Esophagus squamous epithelium (tissue), 5 donors: Measurements from ENCODE around the gene SRP54. TPM values are rescaled to one million over a fixed set of nuclear protein-coding genes. Genes with fewer than 3 reads are reported as not detected.

ENCODE experiments used
- DNase-seq: peaks from one replicate; lab custom pipeline; 2025; lab: John Stamatoyannopoulos, UW
- H3K27ac ChIP-seq, 4 donors: fragments of 200-600 bp; sonication (generic); one replicate each; pipeline ENCODE4 v1.5.1; 2016 to 2019; ENCODE audit warnings: mild to moderate bottlenecking in 1 of 4
- H3K27me3 ChIP-seq, 4 donors: fragments of 200-600 bp; sonication (generic); 1 replicate in 3 of 4; 2 replicates in 1 of 4; pipeline versions ENCODE4 v1.5.1 to v1.6.0; 2017 to 2021; ENCODE audit warnings: antibody characterized with exemption in 1 of 4
- H3K36me3 ChIP-seq, 3 donors: fragments of 200-600 bp; sonication (generic); one replicate each; pipeline ENCODE4 v1.5.1; 2016 to 2019
- H3K4me1 ChIP-seq, 3 donors: fragments of 200-600 bp; sonication (generic); one replicate each; pipeline ENCODE4 v1.5.1; 2017 to 2019
- H3K4me3 ChIP-seq, 4 donors: fragments of 200-600 bp; sonication (generic); 1 replicate in 3 of 4; 2 replicates in 1 of 4; pipeline ENCODE4 v1.5.1; 2016 to 2019; ENCODE audit warnings: mild to moderate bottlenecking in 2 of 4, moderate library complexity in 1 of 4
- H3K9me3 ChIP-seq, 3 donors: fragments of 200-600 bp; sonication (generic); one replicate each; pipeline ENCODE4 v1.5.1; 2016 to 2019
- CTCF ChIP-seq, 6 experiments: fragments of 450-650 bp in 4 of 6; fragments of 200-600 bp in 2 of 6; sonication (generic) in 2 of 6; IDR thresholded peaks; one replicate each; pipeline ENCODE4 v1.5.1; 2016 to 2019; ENCODE audit warnings: antibody characterized with exemption in 6 of 6, mild to moderate bottlenecking in 4 of 6, moderate library complexity in 4 of 6
- POLR2A ChIP-seq, 4 donors: fragments of 450-650 bp; IDR thresholded peaks; one replicate each; pipeline ENCODE4 v1.6.1; 2017; ENCODE audit warnings: antibody characterized with exemption in 4 of 4, mild to moderate bottlenecking in 4 of 4, moderate library complexity in 3 of 4
- WGBS, 2 donors: methylation state at CpG; one replicate each; pipeline ENCODE4 v1.1.5; 2018; 5-methylcytosine and 5-hydroxymethylcytosine counted together
- intact Hi-C: fragments of 100-400 bp; cut with DNase I; formaldehyde crosslinking; loops from one replicate; pipeline ENCODE4 v1.15.0; 2022
- total RNA-seq, 4 donors: library from RNA; depleted of rRNA; stranded (reverse); fragments of >200 nt; gene quantifications; one replicate each; pipeline ENCODE4 v1.1.0, GENCODE V29; 2016
- donor health status: DM: yes; HTN: yes; CAD: no.

SRP54 gene
- total RNA-seq, 4 donors from 2014 or later = 46.2 to 53.0 (median 49.6) TPM

- intact Hi-C loops = no loop called here
- Histone ChIP-seq H3K9me3 (no peaks in the 10 kb centered on the region), H3K27me3 (no peaks in the 10 kb centered on the region), H3K36me3 (no peaks in the 10 kb centered on the region), H3K27ac (no peak overlapping the region), H3K4me1 (peaks cover 6 to 24% (median 8%) of the 10 kb centered on the region in 3 donors), H3K4me3 (no peak overlapping the region)
- no peak for DNase-seq
- 80 to 81% methylated on average over 2 of the region's 2 CpGs for WGBS, 2 donors
- TF ChIP-seq CTCF (IDR thresholded peaks at IDR 0.05) (no peak), POLR2A (IDR thresholded peaks at IDR 0.05) (no peak)
These were observed 60.3 kb downstream of the SRP54 start for GRCh38 chr14:35043046-35043445.

- Histone ChIP-seq H3K4me3 (peak overlapping the region; percentile 86 to 94 (median 88)), H3K4me1 (peaks cover 6 to 43% (median 9%) of the 10 kb centered on the region in 3 donors), H3K27me3 (no peaks in the 10 kb centered on the region), H3K36me3 (peaks cover 0 to 17% (median 0%) of the 10 kb centered on the region in 3 donors), H3K9me3 (no peaks in the 10 kb centered on the region), H3K27ac (peak overlapping the region; percentile 98 to 100 (median 99))
- intact Hi-C loops = loop anchor here (5.0 kb wide), 1 partner anchor 63 kb away; the partner anchor contains the start of gene SRP54
- TF ChIP-seq POLR2A (IDR thresholded peaks at IDR 0.05) = no peak
- TF ChIP-seq CTCF (IDR thresholded peaks at IDR 0.05) = no peak
- DNase-seq = no peak
- 14 to 18% methylated on average over 8 of the region's 8 CpGs for WGBS, 2 donors
These were observed 62.4 kb downstream of the SRP54 start for GRCh38 chr14:35044939-35045797.

GRCh38 chr14:35045798-35046047 is 62.9 kb downstream of the SRP54 start:
- Histone ChIP-seq H3K27me3 (no peaks in the 10 kb centered on the region), H3K4me3 (peak overlapping the region; percentile 86 to 94 (median 88)), H3K9me3 (no peaks in the 10 kb centered on the region), H3K27ac (peak overlapping the region; percentile 98 to 100 (median 99)), H3K36me3 (peaks cover 0 to 22% (median 0%) of the 10 kb centered on the region in 3 donors), H3K4me1 (peaks cover 6 to 48% (median 14%) of the 10 kb centered on the region in 3 donors)
- 0 to 1% methylated on average over 6 of the region's 6 CpGs for WGBS, 2 donors
- DNase-seq = no peak
- TF ChIP-seq POLR2A (IDR thresholded peaks at IDR 0.05) (no peak), CTCF (IDR thresholded peaks at IDR 0.05) (no peak)
- intact Hi-C loops = loop anchor here (5.0 kb wide), 1 partner anchor 63 kb away; the partner anchor contains the start of gene SRP54

GRCh38 chr14:35046048-35046750 is 63.4 kb downstream of the SRP54 start, which contains the start of gene FAM177A1:
Gene FAM177A1 (plus strand): TSS chr14:35046272. CDS start chr14:35046464, 192 bp downstream.
- peaks cover 0 to 25% (median 0%) of the 10 kb centered on the region in 3 donors for H3K36me3 ChIP-seq
- intact Hi-C loops = loop anchor here (5.0 kb wide), 1 partner anchor 64 kb away; the partner anchor contains the start of gene SRP54
- H3K27me3 ChIP-seq = no peaks in the 10 kb centered on the region
- 0% methylated on average over 17 to 25 of the region's 77 CpGs for WGBS, 2 donors
- peak within 1 kb of the TSS; percentile 98 to 100 (median 99) for H3K27ac ChIP-seq
- H3K9me3 ChIP-seq = no peaks in the 10 kb centered on the region
- TF ChIP-seq POLR2A (IDR thresholded peaks at IDR 0.05) (peak in 3 of 4 donors; percentile 59 to 98 (median 93)), CTCF (IDR thresholded peaks at IDR 0.05) (peak in 1 of 6 experiments; percentile 9)
- H3K4me3 ChIP-seq = peak within 1 kb of the TSS; percentile 86 to 94 (median 88)
- DNase-seq = peak; percentile 85
- H3K4me1 ChIP-seq = peaks cover 6 to 53% (median 16%) of the 10 kb centered on the region in 3 donors
